GM23248 (cell line): Measurements from ENCODE around the gene PF4V1. TPM values are rescaled to one million over a fixed set of nuclear protein-coding genes. Genes with fewer than 3 reads are reported as not detected.

Experiments
- DNase-seq: peaks from one replicate; pipeline ENCODE4 v3.0.0-alpha.2; 2015
- H2AFZ ChIP-seq: fragments of 200-600 bp; sonication (generic); 2 replicates; pipeline ENCODE4 v1.6.1; 2016; ENCODE audit warnings: antibody characterized with exemption
- H3F3A ChIP-seq: fragments of 200-600 bp; sonication (generic); 2 replicates; pipeline ENCODE4 v1.6.1; 2016; ENCODE audit warnings: mild to moderate bottlenecking, antibody characterized with exemption, mixed run types; ENCODE audit not compliant: insufficient read depth
- H3K27ac ChIP-seq: fragments of 200-600 bp; sonication (generic); 2 replicates; pipeline ENCODE4 v1.5.1; 2016; ENCODE audit warnings: mild to moderate bottlenecking
- H3K27me3 ChIP-seq: fragments of 200-600 bp; sonication (generic); replicated peaks from 2 replicates; pipeline ENCODE4 v1.6.1; 2016; ENCODE audit warnings: mild to moderate bottlenecking; ENCODE audit not compliant: insufficient read depth
- H3K36me3 ChIP-seq: fragments of 200-600 bp; sonication (generic); 2 replicates; pipeline ENCODE4 v1.6.1; 2016; ENCODE audit warnings: low read depth, mild to moderate bottlenecking
- H3K4me1 ChIP-seq: fragments of 200-600 bp; sonication (generic); 2 replicates; pipeline ENCODE4 v1.6.1; 2016; ENCODE audit warnings: mild to moderate bottlenecking; ENCODE audit not compliant: insufficient read depth
- H3K4me2 ChIP-seq: fragments of 200-600 bp; sonication (generic); one replicate; pipeline ENCODE4 v1.6.1; 2016; ENCODE audit warnings: mild to moderate bottlenecking; ENCODE audit not compliant: unreplicated experiment
- H3K4me3 ChIP-seq: fragments of 200-600 bp; sonication (generic); 2 replicates; pipeline ENCODE4 v1.5.1; 2016; ENCODE audit warnings: mild to moderate bottlenecking
- H3K79me2 ChIP-seq: fragments of 200-600 bp; sonication (generic); 2 replicates; pipeline ENCODE4 v1.6.1; 2016; ENCODE audit warnings: mild to moderate bottlenecking; ENCODE audit not compliant: insufficient read depth
- H3K9ac ChIP-seq: fragments of 200-600 bp; sonication (generic); 2 replicates; pipeline ENCODE4 v1.6.1; 2016; ENCODE audit warnings: mild to moderate bottlenecking
- H3K9me2 ChIP-seq: fragments of 200-600 bp; sonication (generic); 2 replicates; pipeline ENCODE4 v1.6.1; 2016; ENCODE audit warnings: mixed run types, mild to moderate bottlenecking, moderate library complexity; ENCODE audit not compliant: insufficient read depth
- H3K9me3 ChIP-seq: fragments of 200-600 bp; sonication (generic); one replicate; pipeline ENCODE4 v1.6.1; 2017; ENCODE audit warnings: low read depth
- H4K20me1 ChIP-seq: fragments of 200-600 bp; sonication (generic); 2 replicates; pipeline ENCODE4 v1.6.0; 2016; ENCODE audit not compliant: insufficient read depth
- EZH2 ChIP-seq: fragments of 200-600 bp; sonication (generic); IDR thresholded peaks from 2 replicates; pipeline ENCODE4 v1.6.1; 2018; ENCODE audit warnings: antibody characterized with exemption, mild to moderate bottlenecking; ENCODE audit not compliant: insufficient read depth, poor library complexity, severe bottlenecking
- EZH2phosphoT487 ChIP-seq: fragments of 200-600 bp; sonication (generic); IDR thresholded peaks from 2 replicates; pipeline ENCODE4 v1.6.1; 2018; ENCODE audit warnings: antibody characterized with exemption, moderate library complexity, mild to moderate bottlenecking, low read depth; ENCODE audit not compliant: insufficient read depth
- WGBS, 2 experiments: methylation state at CpG; one replicate each; pipeline ENCODE4 v1.1.6; 2015 to 2017; ENCODE audit warnings: low lambda C conversion rate in 2 of 2, low coverage in 1 of 2; ENCODE audit errors: missing lambda C conversion rate in 2 of 2; 5-methylcytosine and 5-hydroxymethylcytosine counted together
- in situ Hi-C: fragments of 300-500 bp; cut with MboI; formaldehyde crosslinking; loops from 2 replicates; pipeline ENCODE4 v1.15.0; 2020
- polyA plus RNA-seq: library from polyadenylated mRNA; unstranded; fragments of >200 nt; fragmentation: Nextera tagmentation; extraction: Ambion mirVana; gene quantifications from 2 replicates; pipeline ENCODE4 v1.2.1, GENCODE V29; 2016
- total RNA-seq: library from RNA; depleted of rRNA; stranded (reverse); fragments of >200 nt; shearing (Covaris generic); gene quantifications from 2 replicates; pipeline ENCODE4 v1.2.3, GENCODE V29; 2014

Gene PF4V1
- total and polyA plus RNA-seq, 2 experiments from 2014 or later, result 8.1 to 13.8 TPM

DNA sequence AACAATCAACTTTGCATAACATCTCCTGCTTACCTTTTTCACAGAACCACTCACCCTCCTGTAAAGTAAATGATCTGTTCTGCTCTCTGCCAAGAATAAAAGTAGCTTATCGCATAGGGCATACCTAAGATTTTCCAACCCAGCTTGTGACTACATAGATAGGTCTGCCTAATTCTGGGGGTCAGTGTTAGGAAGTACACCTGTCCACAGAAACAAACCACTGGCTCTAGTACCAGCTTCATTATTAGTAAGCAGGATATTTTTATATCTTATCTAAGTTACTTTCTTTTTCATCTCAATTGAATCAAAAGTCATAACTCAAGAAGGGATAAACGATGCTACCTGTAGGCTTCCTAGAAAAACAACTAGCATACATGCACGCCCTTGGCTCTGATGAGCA is 39.9 kb downstream of the PF4V1 start:
- H3K4me2 ChIP-seq, result no peak overlapping the region
- no peaks in the 10 kb centered on the region for H4K20me1 ChIP-seq
- no peaks in the 10 kb centered on the region for H3K27me3 ChIP-seq
- H3F3A ChIP-seq, result peaks cover 31% of the 10 kb centered on the region
- H2AFZ ChIP-seq, result no peak overlapping the region
- no peaks in the 10 kb centered on the region for H3K79me2 ChIP-seq
- no peak overlapping the region for H3K4me3 ChIP-seq
- H3K27ac ChIP-seq, result no peak overlapping the region
- H3K9me2 ChIP-seq, result no peaks in the 10 kb centered on the region
- no peaks in the 10 kb centered on the region for H3K9me3 ChIP-seq
- in situ Hi-C loops, result no loop called here
- H3K4me1 ChIP-seq, result peaks cover 40% of the 10 kb centered on the region
- H3K36me3 ChIP-seq, result no peaks in the 10 kb centered on the region
- no peak for DNase-seq
- H3K9ac ChIP-seq, result no peak overlapping the region
- TF ChIP-seq EZH2phosphoT487, result no peak
- no peak for TF ChIP-seq EZH2
- WGBS, 2 experiments, result 64 to 66% methylated on average over 3 of the region's 3 CpGs

DNA sequence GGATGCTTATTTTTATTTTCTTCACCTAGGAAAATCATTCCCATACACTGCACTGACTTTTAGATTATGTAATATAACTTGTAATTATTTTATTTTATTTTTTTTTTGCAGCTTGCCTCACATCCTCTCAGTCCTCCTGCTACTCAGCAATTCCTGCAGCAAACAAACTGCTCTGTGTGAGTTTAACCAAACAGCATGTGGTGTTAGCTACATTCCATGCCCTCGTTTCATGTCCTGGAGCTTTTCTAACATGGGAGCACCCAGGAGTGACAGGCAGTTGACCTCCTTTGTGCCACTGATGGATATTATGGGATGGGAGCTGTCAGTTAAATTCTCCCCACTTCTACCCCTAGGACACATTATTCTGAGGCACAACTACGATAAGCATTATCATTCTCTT is 40.9 kb downstream of the PF4V1 start:
- no peak overlapping the region for H3K4me2 ChIP-seq
- no peak overlapping the region for H3K4me3 ChIP-seq
- no peak overlapping the region for H2AFZ ChIP-seq
- H3K9me2 ChIP-seq, result no peaks in the 10 kb centered on the region
- no peaks in the 10 kb centered on the region for H3K79me2 ChIP-seq
- no peak overlapping the region for H3K9ac ChIP-seq
- H3F3A ChIP-seq, result peaks cover 31% of the 10 kb centered on the region
- H3K36me3 ChIP-seq, result no peaks in the 10 kb centered on the region
- in situ Hi-C loops, result no loop called here
- peaks cover 47% of the 10 kb centered on the region for H3K4me1 ChIP-seq
- no peaks in the 10 kb centered on the region for H3K27me3 ChIP-seq
- no peaks in the 10 kb centered on the region for H3K9me3 ChIP-seq
- WGBS, 2 experiments, result 31 to 33% methylated on average over 2 of the region's 2 CpGs
- H3K27ac ChIP-seq, result no peak overlapping the region
- H4K20me1 ChIP-seq, result no peaks in the 10 kb centered on the region
- peak; percentile 43 for DNase-seq
- no peak for TF ChIP-seq EZH2phosphoT487
- no peak for TF ChIP-seq EZH2

DNA sequence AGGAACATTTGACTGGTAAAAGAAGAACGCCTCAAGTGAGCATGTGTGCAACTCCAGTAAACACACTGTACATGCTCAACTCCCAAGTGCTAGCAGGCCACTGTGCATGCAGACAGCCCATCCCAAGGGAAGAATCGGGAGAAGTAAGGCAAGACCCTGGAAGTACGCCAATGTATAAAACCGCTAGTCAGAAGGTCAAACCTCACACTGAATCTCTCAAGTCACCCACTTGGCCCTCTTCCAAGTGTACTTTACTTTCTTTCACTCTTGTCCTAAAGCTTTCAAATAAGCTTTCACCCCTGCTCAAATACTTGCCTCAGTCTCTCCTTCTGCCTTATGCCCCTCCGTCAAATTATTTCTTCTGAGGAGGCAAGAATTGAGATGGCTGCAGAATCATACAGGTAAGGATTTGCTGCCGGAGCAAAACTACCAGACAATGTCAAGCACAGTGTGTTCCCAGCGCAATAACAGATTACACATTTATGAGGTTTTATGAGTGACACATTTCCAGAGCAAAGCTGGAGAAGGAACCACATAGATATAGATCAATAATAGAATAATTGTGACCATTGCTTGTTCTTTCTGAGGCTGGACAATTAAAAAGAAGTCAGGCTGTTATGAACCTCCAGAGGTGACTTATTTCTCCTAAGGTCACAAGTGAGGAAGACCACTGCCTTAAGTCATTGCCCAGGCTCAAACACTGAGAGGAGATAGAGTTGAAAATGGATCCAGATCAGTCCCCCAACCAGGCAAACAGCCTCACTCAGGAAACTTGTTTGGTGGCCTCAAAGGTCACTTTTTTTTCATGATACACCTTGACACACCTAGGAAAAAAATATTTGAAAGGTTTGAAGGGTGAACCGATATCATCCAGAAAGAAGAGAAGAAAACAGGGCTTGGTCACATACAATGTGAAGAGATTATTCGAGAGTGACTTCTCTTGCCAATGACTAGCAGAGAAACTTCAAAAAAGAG is 42.4 kb downstream of the PF4V1 start:
- WGBS, 2 experiments, result 86 to 88% methylated on average over 9 of the region's 9 CpGs
- no peaks in the 10 kb centered on the region for H3K27me3 ChIP-seq
- H3K9me2 ChIP-seq, result no peaks in the 10 kb centered on the region
- in situ Hi-C loops, result no loop called here
- H3K27ac ChIP-seq, result peak overlapping the region; percentile 73
- H3K9me3 ChIP-seq, result no peaks in the 10 kb centered on the region
- H3K9ac ChIP-seq, result no peak overlapping the region
- no peak overlapping the region for H3K4me3 ChIP-seq
- no peaks in the 10 kb centered on the region for H3K36me3 ChIP-seq
- H3K4me2 ChIP-seq, result no peak overlapping the region
- peaks cover 32% of the 10 kb centered on the region for H3F3A ChIP-seq
- TF ChIP-seq EZH2 (no peak), EZH2phosphoT487 (no peak)
- H3K4me1 ChIP-seq, result peaks cover 49% of the 10 kb centered on the region
- H4K20me1 ChIP-seq, result no peaks in the 10 kb centered on the region
- no peak for DNase-seq
- no peaks in the 10 kb centered on the region for H3K79me2 ChIP-seq
- H2AFZ ChIP-seq, result no peak overlapping the region

DNA sequence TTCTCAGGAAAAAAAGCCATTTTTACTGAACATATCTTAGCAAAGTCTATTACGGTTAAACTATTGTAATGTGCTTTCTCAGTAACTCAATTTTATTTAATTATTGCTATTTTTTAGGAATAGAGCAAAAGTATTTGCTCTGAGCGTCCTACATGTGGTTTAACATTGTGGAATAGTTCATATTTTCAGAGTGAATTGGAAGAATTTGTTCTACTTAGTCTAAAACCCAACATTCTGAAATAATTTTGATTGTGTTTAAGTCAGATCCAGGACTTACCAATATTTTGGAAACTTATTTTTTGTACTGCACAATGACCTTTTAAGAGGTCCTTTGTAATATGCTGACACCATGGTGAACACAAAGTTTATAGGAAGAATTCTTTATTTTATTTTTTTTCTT is 43.3 kb downstream of the PF4V1 start:
- Histone ChIP-seq H3K27me3 (no peaks in the 10 kb centered on the region), H2AFZ (no peak overlapping the region), H3K79me2 (no peaks in the 10 kb centered on the region), H3K4me1 (peaks cover 54% of the 10 kb centered on the region), H3K4me3 (no peak overlapping the region), H3K9ac (no peak overlapping the region; the same call in 1 of the 2 replicates), H3K36me3 (no peaks in the 10 kb centered on the region), H3K4me2 (peak overlapping the region; percentile 28), H3K9me2 (no peaks in the 10 kb centered on the region), H3K27ac (peak overlapping the region; percentile 73), H4K20me1 (no peaks in the 10 kb centered on the region), H3K9me3 (no peaks in the 10 kb centered on the region), H3F3A (peaks cover 32% of the 10 kb centered on the region)
- WGBS, 2 experiments, result 47 to 51% methylated on average over 2 of the region's 2 CpGs
- in situ Hi-C loops, result no loop called here
- TF ChIP-seq EZH2phosphoT487, result no peak
- no peak for TF ChIP-seq EZH2
- peak; percentile 60 for DNase-seq
